Measurements from ENCODE around the gene ADRA2B. TPM values are rescaled to one million over a fixed set of nuclear protein-coding genes. Genes with fewer than 3 reads are reported as not detected.
A peak's percentile ranks its signal among the peaks of the same experiment; 100 is the strongest.
"Not testable (repeated sequence)": the region's sequence is repeated elsewhere in the genome, so short reads cannot be mapped to it uniquely, and the experiment has no call there.

Gene ADRA2B
- total RNA-seq, 1 experiment from 2014 or later, result 0.47 TPM

- Histone ChIP-seq H3K4me1 (ENCODE audit: control insufficient read depth in 1 of 2, insufficient read depth in 2 of 2, low read length in 2 of 2) (peaks cover 13 to 46% of the 10 kb centered on the region in 2 experiments), H4K20me1 (ENCODE audit: insufficient read depth) (no peaks in the 10 kb centered on the region), H3K79me2 (ENCODE audit: insufficient read depth, low read length) (peaks cover 21% of the 10 kb centered on the region), H3K9me2 (ENCODE audit: insufficient read depth) (no peaks in the 10 kb centered on the region), H3K9me3 (ENCODE audit: control insufficient read depth in 1 of 2, insufficient read depth in 1 of 2, low read depth in 1 of 2, low read length in 2 of 2) (no peaks in the 10 kb centered on the region), H3K4me3 (replicated peaks in 1 of 2; ENCODE audit: low read depth in 1 of 2, low read length in 2 of 2) (no peak overlapping the region), H2AFZ (ENCODE audit: low read depth, low read length, poor library complexity, severe bottlenecking) (no peak overlapping the region), H3K36me3 (ENCODE audit: control insufficient read depth in 1 of 2, insufficient read depth in 2 of 2, low read length in 2 of 2) (peaks cover 4 to 15% of the 10 kb centered on the region in 2 experiments; a peak in 2 of 4 replicates), H3K9ac (ENCODE audit: low read length) (no peak overlapping the region), H3K4me2 (ENCODE audit: low read length) (no peak overlapping the region), H3K27ac (ENCODE audit: low read depth, low read length) (no peak overlapping the region), H3K27me3 (ENCODE audit: insufficient read depth, low read length) (no peaks in the 10 kb centered on the region)
- CTCF ChIA-PET, result interaction anchor here (1.3 to 2.6 kb wide), 2 partner anchors 32 to 118 kb away, joined by 3 to 9 read pairs; no protein-coding TSS in a partner anchor
- RAD21 ChIA-PET (ENCODE audit: low non-redundant PET in 1 of 2, low total read pairs in 2 of 2, uncharacterized antibody in 2 of 2, unreplicated experiment in 2 of 2), result interaction anchor here in 1 of 2 experiments (1.8 kb wide), 1 partner anchor 32 kb away, joined by 6 read pairs; no protein-coding TSS in a partner anchor
- DNase-seq (ENCODE audit: low read depth, low spot score) (no peak), ATAC-seq (no peak)
- POLR2A ChIA-PET, result no interaction called here
- intact Hi-C loops (cut with micrococcal nuclease), result no loop called here
- BruUV-seq (replicated peaks), result no TSS peak
- no peak for TF ChIP-seq POLR2A (IDR thresholded peaks at IDR 0.05; ENCODE audit: borderline replicate concordance, extremely low read depth, insufficient read depth, insufficient read length)
- TF ChIP-seq, protein P1, sequence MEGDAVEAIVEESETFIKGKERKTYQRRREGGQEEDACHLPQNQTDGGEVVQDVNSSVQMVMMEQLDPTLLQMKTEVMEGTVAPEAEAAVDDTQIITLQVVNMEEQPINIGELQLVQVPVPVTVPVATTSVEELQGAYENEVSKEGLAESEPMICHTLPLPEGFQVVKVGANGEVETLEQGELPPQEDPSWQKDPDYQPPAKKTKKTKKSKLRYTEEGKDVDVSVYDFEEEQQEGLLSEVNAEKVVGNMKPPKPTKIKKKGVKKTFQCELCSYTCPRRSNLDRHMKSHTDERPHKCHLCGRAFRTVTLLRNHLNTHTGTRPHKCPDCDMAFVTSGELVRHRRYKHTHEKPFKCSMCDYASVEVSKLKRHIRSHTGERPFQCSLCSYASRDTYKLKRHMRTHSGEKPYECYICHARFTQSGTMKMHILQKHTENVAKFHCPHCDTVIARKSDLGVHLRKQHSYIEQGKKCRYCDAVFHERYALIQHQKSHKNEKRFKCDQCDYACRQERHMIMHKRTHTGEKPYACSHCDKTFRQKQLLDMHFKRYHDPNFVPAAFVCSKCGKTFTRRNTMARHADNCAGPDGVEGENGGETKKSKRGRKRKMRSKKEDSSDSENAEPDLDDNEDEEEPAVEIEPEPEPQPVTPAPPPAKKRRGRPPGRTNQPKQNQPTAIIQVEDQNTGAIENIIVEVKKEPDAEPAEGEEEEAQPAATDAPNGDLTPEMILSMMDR (IDR thresholded peaks at IDR 0.05 in 2 of 3, conservative IDR thresholded peaks at IDR 0.05 in 1 of 3; ENCODE audit: borderline replicate concordance in 1 of 3, insufficient read depth in 1 of 3, low read depth in 2 of 3, low read length in 2 of 3), result peak in 2 of 3 experiments; percentile 20 to 29; a peak in 1 of 6 replicates
These were observed 26.1 kb upstream of the ADRA2B start for GRCh38 chr2:96142217-96143113.

DNA sequence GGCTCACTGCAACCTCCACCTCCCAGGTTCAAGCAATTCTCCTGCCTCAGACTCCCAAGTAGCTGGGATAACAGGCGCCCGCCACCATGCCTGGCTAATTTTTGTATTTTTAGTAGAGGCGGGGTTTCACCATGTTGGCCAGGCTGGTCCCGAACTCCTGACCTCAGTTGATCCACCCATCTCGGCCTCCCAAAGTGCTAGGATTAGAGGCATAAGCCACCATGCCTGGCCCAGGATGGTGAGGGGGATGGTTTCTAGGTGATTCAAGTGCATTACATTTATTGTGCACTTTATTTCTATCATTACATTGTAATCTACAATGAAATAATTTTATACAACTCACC is 25.2 kb upstream of the ADRA2B start:
- H3K9ac ChIP-seq (ENCODE audit: low read length); ATAC-seq; H3K9me3 ChIP-seq (ENCODE audit: control insufficient read depth in 1 of 2, insufficient read depth in 1 of 2, low read depth in 1 of 2, low read length in 2 of 2); H3K4me3 ChIP-seq (replicated peaks in 1 of 2; ENCODE audit: low read depth in 1 of 2, low read length in 2 of 2); H3K4me2 ChIP-seq (ENCODE audit: low read length); H4K20me1 ChIP-seq (ENCODE audit: insufficient read depth); H3K27ac ChIP-seq (ENCODE audit: low read depth, low read length); H3K27me3 ChIP-seq (ENCODE audit: insufficient read depth, low read length); BruUV-seq (replicated peaks); intact Hi-C loops (cut with micrococcal nuclease); H2AFZ ChIP-seq (ENCODE audit: low read depth, low read length, poor library complexity, severe bottlenecking); POLR2A ChIA-PET; DNase-seq (ENCODE audit: low read depth, low spot score); H3K9me2 ChIP-seq (ENCODE audit: insufficient read depth): not testable (repeated sequence)
- peaks cover 13 to 42% of the 10 kb centered on the region in 2 experiments for H3K4me1 ChIP-seq (ENCODE audit: control insufficient read depth in 1 of 2, insufficient read depth in 2 of 2, low read length in 2 of 2)
- peaks cover 21% of the 10 kb centered on the region for H3K79me2 ChIP-seq (ENCODE audit: insufficient read depth, low read length)
- ChIA-PET CTCF (interaction anchor here (1.3 to 2.6 kb wide), 2 partner anchors 33 to 119 kb away, joined by 3 to 9 read pairs; no protein-coding TSS in a partner anchor), RAD21 (ENCODE audit: low non-redundant PET in 1 of 2, low total read pairs in 2 of 2, uncharacterized antibody in 2 of 2, unreplicated experiment in 2 of 2) (interaction anchor here in 1 of 2 experiments (1.8 kb wide), 1 partner anchor 33 kb away, joined by 6 read pairs; no protein-coding TSS in a partner anchor)
- H3K36me3 ChIP-seq (ENCODE audit: control insufficient read depth in 1 of 2, insufficient read depth in 2 of 2, low read length in 2 of 2), result peaks cover 4 to 15% of the 10 kb centered on the region in 2 experiments; a peak in 2 of 4 replicates

Measured in HCT116 (cell line).